Keratinocyte (primary cell): ENCODE data around the gene LAMA2.

Experiments used
- EZH2 ChIP-seq: IDR thresholded peaks from one replicate; pipeline ENCODE4 v1.6.1; 2012; ENCODE audit warnings: inconsistent platforms, mild to moderate bottlenecking, low read length, moderate library complexity
- TF ChIP-seq, protein P1 (sequence below), 3 experiments: IDR thresholded peaks in 1 of 3; conservative IDR thresholded peaks in 1 of 3; optimal IDR thresholded peaks in 1 of 3; 2 replicates in 2 of 3; 3 replicates in 1 of 3; pipeline versions ENCODE3 to v1.5.1; 2011; ENCODE audit warnings: low read length in 3 of 3, mild to moderate bottlenecking in 3 of 3, moderate library complexity in 2 of 3, control low read depth in 1 of 3, inconsistent platforms in 1 of 3; ENCODE audit not compliant: insufficient read depth in 2 of 3; ENCODE audit errors: extremely low read depth in 1 of 3

DNA sequence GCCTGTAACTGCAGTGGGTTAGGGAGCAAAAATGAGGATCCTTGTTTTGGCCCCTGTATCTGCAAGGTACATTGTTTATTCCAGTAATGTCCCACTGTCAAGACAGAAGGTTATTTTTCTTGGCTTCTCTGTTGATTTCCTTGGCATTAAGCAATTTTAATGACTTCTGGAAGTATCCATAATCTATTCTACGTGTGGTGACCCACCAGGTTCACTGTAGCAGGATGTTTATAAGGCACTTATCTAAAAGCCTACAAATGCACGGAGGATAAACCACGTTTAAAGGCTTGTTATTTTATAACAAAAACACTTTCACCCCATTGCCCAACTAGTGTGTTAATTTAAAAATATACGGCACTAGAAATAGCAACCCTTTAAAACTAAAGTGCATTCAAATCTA is 294.9 kb downstream of the LAMA2 start:
- TF ChIP-seq, protein P1, sequence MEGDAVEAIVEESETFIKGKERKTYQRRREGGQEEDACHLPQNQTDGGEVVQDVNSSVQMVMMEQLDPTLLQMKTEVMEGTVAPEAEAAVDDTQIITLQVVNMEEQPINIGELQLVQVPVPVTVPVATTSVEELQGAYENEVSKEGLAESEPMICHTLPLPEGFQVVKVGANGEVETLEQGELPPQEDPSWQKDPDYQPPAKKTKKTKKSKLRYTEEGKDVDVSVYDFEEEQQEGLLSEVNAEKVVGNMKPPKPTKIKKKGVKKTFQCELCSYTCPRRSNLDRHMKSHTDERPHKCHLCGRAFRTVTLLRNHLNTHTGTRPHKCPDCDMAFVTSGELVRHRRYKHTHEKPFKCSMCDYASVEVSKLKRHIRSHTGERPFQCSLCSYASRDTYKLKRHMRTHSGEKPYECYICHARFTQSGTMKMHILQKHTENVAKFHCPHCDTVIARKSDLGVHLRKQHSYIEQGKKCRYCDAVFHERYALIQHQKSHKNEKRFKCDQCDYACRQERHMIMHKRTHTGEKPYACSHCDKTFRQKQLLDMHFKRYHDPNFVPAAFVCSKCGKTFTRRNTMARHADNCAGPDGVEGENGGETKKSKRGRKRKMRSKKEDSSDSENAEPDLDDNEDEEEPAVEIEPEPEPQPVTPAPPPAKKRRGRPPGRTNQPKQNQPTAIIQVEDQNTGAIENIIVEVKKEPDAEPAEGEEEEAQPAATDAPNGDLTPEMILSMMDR (optimal IDR thresholded peaks at IDR 0.05 in 1 of 3, IDR thresholded peaks at IDR 0.05 in 1 of 3, conservative IDR thresholded peaks at IDR 0.05 in 1 of 3; ENCODE audit: extremely low read depth in 1 of 3, insufficient read depth in 2 of 3, low read length in 3 of 3), result no peak
- TF ChIP-seq EZH2, result no peak
